Measurements from ENCODE around the gene TBL3. TPM values are rescaled to one million over a fixed set of nuclear protein-coding genes. Genes with fewer than 3 reads are reported as not detected.
A peak's percentile ranks its signal among the peaks of the same experiment; 100 is the strongest.

TBL3 gene
- total RNA-seq, 1 experiment from 2014 or later: 68.9 TPM

DNA sequence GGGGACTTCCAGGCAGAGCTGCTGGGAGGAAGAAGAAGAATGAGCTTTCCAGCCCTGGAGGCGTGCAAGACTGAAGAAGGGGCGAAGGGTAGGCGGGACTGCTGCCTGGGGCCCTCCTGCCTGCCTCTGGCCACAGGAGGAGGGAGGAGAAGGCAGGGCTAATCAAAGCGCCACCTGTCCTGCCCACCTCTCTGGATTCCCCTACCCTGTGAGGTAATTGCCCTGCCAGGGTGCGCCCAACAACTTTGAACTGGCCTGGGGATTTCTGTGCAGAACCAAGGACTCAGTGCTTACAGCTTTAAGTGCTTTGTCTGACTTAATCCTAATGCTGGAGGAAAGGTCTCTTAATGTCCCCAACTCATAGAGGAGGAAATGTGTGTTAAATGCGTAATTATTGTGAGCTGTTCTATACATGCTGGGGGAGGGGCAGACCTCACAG is 9.6 kb downstream of the TBL3 start, which contains the start of gene NOXO1:
Gene NOXO1 (minus strand): TSS at position 72 of the 439 bp plus-strand sequence. CDS start 290 bp downstream, outside the sequence.
- H4K20me1 ChIP-seq (ENCODE audit: insufficient read depth): no peaks in the 10 kb centered on the region
- no peaks in the 10 kb centered on the region for H3K27me3 ChIP-seq (ENCODE audit: insufficient read depth, low read length)
- RAD21 ChIA-PET (ENCODE audit: low non-redundant PET in 1 of 2, low total read pairs in 2 of 2, uncharacterized antibody in 2 of 2, unreplicated experiment in 2 of 2): no interaction called here
- no peak within 1 kb of the TSS for H2AFZ ChIP-seq (ENCODE audit: low read depth, low read length, poor library complexity, severe bottlenecking)
- no peaks in the 10 kb centered on the region for H3K9me2 ChIP-seq (ENCODE audit: insufficient read depth)
- CTCF ChIA-PET: no interaction called here
- peaks cover 6 to 22% of the 10 kb centered on the region in 2 experiments; a peak in 2 of 4 replicates for H3K36me3 ChIP-seq (ENCODE audit: control insufficient read depth in 1 of 2, insufficient read depth in 2 of 2, low read length in 2 of 2)
- H3K9me3 ChIP-seq (ENCODE audit: control insufficient read depth in 1 of 2, insufficient read depth in 1 of 2, low read depth in 1 of 2, low read length in 2 of 2): no peaks in the 10 kb centered on the region
- POLR2A ChIA-PET: interaction anchor here (0.8 to 12.5 kb wide), 3 partner anchors 10 to 21 kb away, joined by 3 to 104 read pairs (median 3); partner anchors contain the start of genes RNF151, RPS2 and TBL3
- intact Hi-C loops (cut with micrococcal nuclease): no loop called here
- no peak for DNase-seq (ENCODE audit: low read depth, low spot score)
- H3K4me1 ChIP-seq (ENCODE audit: control insufficient read depth in 1 of 2, insufficient read depth in 2 of 2, low read length in 2 of 2): peaks cover 49 to 76% of the 10 kb centered on the region in 2 experiments
- no peak for TF ChIP-seq SP1 (IDR thresholded peaks at IDR 0.05; ENCODE audit: low read depth)
- no peak for TF ChIP-seq JUND (IDR thresholded peaks at IDR 0.05)
- TF ChIP-seq, protein P1, sequence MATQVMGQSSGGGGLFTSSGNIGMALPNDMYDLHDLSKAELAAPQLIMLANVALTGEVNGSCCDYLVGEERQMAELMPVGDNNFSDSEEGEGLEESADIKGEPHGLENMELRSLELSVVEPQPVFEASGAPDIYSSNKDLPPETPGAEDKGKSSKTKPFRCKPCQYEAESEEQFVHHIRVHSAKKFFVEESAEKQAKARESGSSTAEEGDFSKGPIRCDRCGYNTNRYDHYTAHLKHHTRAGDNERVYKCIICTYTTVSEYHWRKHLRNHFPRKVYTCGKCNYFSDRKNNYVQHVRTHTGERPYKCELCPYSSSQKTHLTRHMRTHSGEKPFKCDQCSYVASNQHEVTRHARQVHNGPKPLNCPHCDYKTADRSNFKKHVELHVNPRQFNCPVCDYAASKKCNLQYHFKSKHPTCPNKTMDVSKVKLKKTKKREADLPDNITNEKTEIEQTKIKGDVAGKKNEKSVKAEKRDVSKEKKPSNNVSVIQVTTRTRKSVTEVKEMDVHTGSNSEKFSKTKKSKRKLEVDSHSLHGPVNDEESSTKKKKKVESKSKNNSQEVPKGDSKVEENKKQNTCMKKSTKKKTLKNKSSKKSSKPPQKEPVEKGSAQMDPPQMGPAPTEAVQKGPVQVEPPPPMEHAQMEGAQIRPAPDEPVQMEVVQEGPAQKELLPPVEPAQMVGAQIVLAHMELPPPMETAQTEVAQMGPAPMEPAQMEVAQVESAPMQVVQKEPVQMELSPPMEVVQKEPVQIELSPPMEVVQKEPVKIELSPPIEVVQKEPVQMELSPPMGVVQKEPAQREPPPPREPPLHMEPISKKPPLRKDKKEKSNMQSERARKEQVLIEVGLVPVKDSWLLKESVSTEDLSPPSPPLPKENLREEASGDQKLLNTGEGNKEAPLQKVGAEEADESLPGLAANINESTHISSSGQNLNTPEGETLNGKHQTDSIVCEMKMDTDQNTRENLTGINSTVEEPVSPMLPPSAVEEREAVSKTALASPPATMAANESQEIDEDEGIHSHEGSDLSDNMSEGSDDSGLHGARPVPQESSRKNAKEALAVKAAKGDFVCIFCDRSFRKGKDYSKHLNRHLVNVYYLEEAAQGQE (IDR thresholded peaks at IDR 0.05; ENCODE audit: low read depth): no peak
- no peak for TF ChIP-seq SRF (IDR thresholded peaks at IDR 0.05; ENCODE audit: low read depth)
- TF ChIP-seq ZFX (IDR thresholded peaks at IDR 0.05): no peak
- TF ChIP-seq, protein P2, sequence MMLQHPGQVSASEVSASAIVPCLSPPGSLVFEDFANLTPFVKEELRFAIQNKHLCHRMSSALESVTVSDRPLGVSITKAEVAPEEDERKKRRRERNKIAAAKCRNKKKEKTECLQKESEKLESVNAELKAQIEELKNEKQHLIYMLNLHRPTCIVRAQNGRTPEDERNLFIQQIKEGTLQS (IDR thresholded peaks at IDR 0.05): no peak
- no peak for TF ChIP-seq SIN3A (IDR thresholded peaks at IDR 0.05; ENCODE audit: low read depth)
- no peak for TF ChIP-seq EZH2phosphoT487 (IDR thresholded peaks at IDR 0.05; ENCODE audit: borderline replicate concordance)
- TF ChIP-seq ELF1 (IDR thresholded peaks at IDR 0.05; ENCODE audit: borderline replicate concordance, low read depth): no peak
- no peak for TF ChIP-seq EZH2 (IDR thresholded peaks at IDR 0.05)
- TF ChIP-seq POLR2AphosphoS5 (IDR thresholded peaks at IDR 0.05; ENCODE audit: low read depth, low read length): no peak
- peak within 1 kb of the TSS; percentile 60 to 65 for H3K4me3 ChIP-seq (replicated peaks in 1 of 2; ENCODE audit: low read depth in 1 of 2, low read length in 2 of 2)
- peak within 1 kb of the TSS; percentile 88 for H3K27ac ChIP-seq (ENCODE audit: low read depth, low read length)
- peak within 1 kb of the TSS; percentile 97 for H3K4me2 ChIP-seq (ENCODE audit: low read length)
- H3K9ac ChIP-seq (ENCODE audit: low read length): peak within 1 kb of the TSS; percentile 84
- peaks cover 20% of the 10 kb centered on the region for H3K79me2 ChIP-seq (ENCODE audit: insufficient read depth, low read length)
- BruUV-seq (replicated peaks): no TSS peak
- ATAC-seq: no peak

Measured in HCT116 (cell line).